Astrocyte (in vitro differentiated cells and primary cell): ENCODE data around the gene PAQR4. TPM values are rescaled to one million over a fixed set of nuclear protein-coding genes. Genes with fewer than 3 reads are reported as not detected.
A peak's percentile ranks its signal among the peaks of the same experiment; 100 is the strongest.

Experiments
- DNase-seq: peaks from one replicate; pipeline ENCODE4 v3.0.0-alpha.2; 2010; ENCODE audit warnings: low read depth
- FAIRE-seq: peaks from 2 replicates; lab custom pipeline; 2011; peaks lifted over from hg19 to GRCh38; lab: Jason Lieb, UNC
- H2AFZ ChIP-seq: 2 replicates; pipeline ENCODE4 v1.6.0; 2012; ENCODE audit warnings: low read depth, low read length, inconsistent platforms
- H3K27ac ChIP-seq: 2 replicates; pipeline ENCODE4 v1.5.1; 2011; ENCODE audit warnings: low read depth, low read length, inconsistent platforms
- H3K27me3 ChIP-seq: 2 replicates; pipeline ENCODE4 v1.6.0; 2011; ENCODE audit warnings: low read length, inconsistent platforms; ENCODE audit not compliant: insufficient read depth
- H3K36me3 ChIP-seq: 2 replicates; pipeline ENCODE4 v1.5.1; 2011; ENCODE audit warnings: low read length, inconsistent platforms; ENCODE audit not compliant: insufficient read depth
- H3K4me1 ChIP-seq: 2 replicates; pipeline ENCODE4 v1.5.1; 2011; ENCODE audit warnings: low read length, inconsistent platforms; ENCODE audit not compliant: insufficient read depth
- H3K4me2 ChIP-seq: 2 replicates; pipeline ENCODE4 v1.6.0; 2012; ENCODE audit warnings: low read length, inconsistent platforms
- H3K4me3 ChIP-seq: 2 replicates; pipeline ENCODE4 v1.5.1; 2011; ENCODE audit warnings: low read depth, mild to moderate bottlenecking, low read length, inconsistent platforms; ENCODE audit not compliant: insufficient read depth
- H3K79me2 ChIP-seq: 2 replicates; pipeline ENCODE4 v1.6.0; 2012; ENCODE audit warnings: mild to moderate bottlenecking, low read length, inconsistent platforms; ENCODE audit not compliant: insufficient read depth
- H3K9ac ChIP-seq: 2 replicates; pipeline ENCODE4 v1.6.0; 2012; ENCODE audit warnings: mild to moderate bottlenecking, low read length, inconsistent platforms
- H3K9me3 ChIP-seq: 2 replicates; pipeline ENCODE4 v1.5.1; 2012; ENCODE audit warnings: low read depth, mild to moderate bottlenecking, low read length, inconsistent platforms; ENCODE audit not compliant: insufficient read depth
- H4K20me1 ChIP-seq: 2 replicates; pipeline ENCODE4 v1.6.0; 2012; ENCODE audit warnings: low read length, inconsistent platforms; ENCODE audit not compliant: insufficient read depth
- H3K27ac Mint-ChIP-seq: one replicate; pipeline ENCODE4 v1.8.0; 2021; ENCODE audit warnings: mild to moderate bottlenecking, mixed read lengths; ENCODE audit not compliant: unreplicated experiment
- H3K27me3 Mint-ChIP-seq: one replicate; pipeline ENCODE4 v1.8.0; 2021; ENCODE audit warnings: low read depth, mixed read lengths; ENCODE audit not compliant: unreplicated experiment
- H3K36me3 Mint-ChIP-seq: one replicate; pipeline ENCODE4 v1.8.0; 2021; ENCODE audit warnings: low read depth, mixed read lengths; ENCODE audit not compliant: unreplicated experiment
- H3K4me1 Mint-ChIP-seq: one replicate; pipeline ENCODE4 v1.8.0; 2021; ENCODE audit warnings: low read depth, mixed read lengths; ENCODE audit not compliant: unreplicated experiment
- H3K4me3 Mint-ChIP-seq: one replicate; pipeline ENCODE4 v1.8.0; 2021; ENCODE audit warnings: mild to moderate bottlenecking, moderate library complexity, mixed read lengths; ENCODE audit not compliant: unreplicated experiment
- H3K9me3 Mint-ChIP-seq: one replicate; pipeline ENCODE4 v1.8.0; 2021; ENCODE audit warnings: mild to moderate bottlenecking, mixed read lengths; ENCODE audit not compliant: unreplicated experiment
- CTCF ChIP-seq: IDR thresholded peaks from 2 replicates; pipeline ENCODE4 v1.5.1; 2011; ENCODE audit warnings: low read depth, mild to moderate bottlenecking, inconsistent platforms, low read length, moderate library complexity; ENCODE audit not compliant: insufficient read depth
- EZH2 ChIP-seq: IDR thresholded peaks from 2 replicates; pipeline ENCODE4 v1.6.1; 2012; ENCODE audit warnings: mild to moderate bottlenecking, low read length, inconsistent platforms; ENCODE audit not compliant: insufficient read depth
- total RNA-seq: library from RNA; stranded (reverse); gene quantifications from 2 replicates; pipeline ENCODE4 v1.2.1, GENCODE V29; 2021

The PAQR4 gene
- total RNA-seq, 1 donor from 2014 or later: 4.8 TPM

- H3K36me3 ChIP-seq: no peaks in the 10 kb centered on the region
- H3K27ac Mint-ChIP-seq: no peak overlapping the region
- H3K9me3 ChIP-seq: no peaks in the 10 kb centered on the region
- no peak overlapping the region for H3K27ac ChIP-seq
- H3K4me3 ChIP-seq: no peak overlapping the region
- peaks cover 5% of the 10 kb centered on the region for H3K79me2 ChIP-seq
- peaks cover 14% of the 10 kb centered on the region for H3K4me1 Mint-ChIP-seq
- peaks cover 9% of the 10 kb centered on the region for H4K20me1 ChIP-seq
- peak overlapping the region; percentile 92 for H3K4me3 Mint-ChIP-seq
- peaks cover 5% of the 10 kb centered on the region for H3K36me3 Mint-ChIP-seq
- no peak overlapping the region for H3K4me2 ChIP-seq
- DNase-seq (no peak), FAIRE-seq (no peak)
- no peak for TF ChIP-seq EZH2
- TF ChIP-seq CTCF: no peak
- no peaks in the 10 kb centered on the region for H3K9me3 Mint-ChIP-seq
- H3K27me3 ChIP-seq: peaks cover 24% of the 10 kb centered on the region
- no peak overlapping the region for H3K9ac ChIP-seq
- no peaks in the 10 kb centered on the region for H3K27me3 Mint-ChIP-seq
- no peak overlapping the region for H2AFZ ChIP-seq
- peaks cover 18% of the 10 kb centered on the region for H3K4me1 ChIP-seq
These were observed 46.8 kb downstream of the PAQR4 start for GRCh38 chr16:3015865-3016521.

DNA sequence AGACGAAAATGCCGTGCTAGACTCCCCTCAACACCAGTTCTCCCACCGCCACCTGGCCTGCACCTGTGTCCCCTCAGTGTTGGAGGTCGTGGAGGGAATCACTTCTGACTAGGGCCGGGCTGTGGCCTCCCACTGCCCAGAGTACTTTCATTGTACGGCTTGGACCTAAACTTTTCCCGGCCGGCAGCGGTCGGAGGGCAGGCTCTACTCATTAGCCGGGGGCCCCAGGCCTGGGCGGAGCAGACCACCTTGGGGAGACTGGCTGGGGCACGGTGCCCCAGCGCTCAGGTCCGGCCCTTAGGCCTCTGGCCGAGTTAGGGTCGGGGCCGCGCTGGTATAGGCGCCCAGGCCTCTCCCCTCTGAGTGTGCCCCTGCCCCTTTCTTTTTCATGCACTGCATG, 48.2 kb downstream of the PAQR4 start:
- H4K20me1 ChIP-seq: peaks cover 6% of the 10 kb centered on the region
- H3K4me2 ChIP-seq: no peak overlapping the region
- DNase-seq (no peak), FAIRE-seq (no peak)
- H3K9me3 Mint-ChIP-seq: no peaks in the 10 kb centered on the region
- peaks cover 19% of the 10 kb centered on the region for H3K4me1 ChIP-seq
- H3K27me3 ChIP-seq: peaks cover 17% of the 10 kb centered on the region
- peak overlapping the region; percentile 92 for H3K4me3 Mint-ChIP-seq
- no peak overlapping the region for H2AFZ ChIP-seq
- H3K4me3 ChIP-seq: no peak overlapping the region
- H3K27me3 Mint-ChIP-seq: no peaks in the 10 kb centered on the region
- TF ChIP-seq CTCF (no peak), EZH2 (no peak)
- H3K27ac Mint-ChIP-seq: peak overlapping the region; percentile 81
- H3K9me3 ChIP-seq: no peaks in the 10 kb centered on the region
- no peak overlapping the region for H3K27ac ChIP-seq
- H3K9ac ChIP-seq: no peak overlapping the region
- peaks cover 14% of the 10 kb centered on the region for H3K4me1 Mint-ChIP-seq
- peaks cover 5% of the 10 kb centered on the region for H3K36me3 Mint-ChIP-seq
- peaks cover 5% of the 10 kb centered on the region for H3K79me2 ChIP-seq
- no peaks in the 10 kb centered on the region for H3K36me3 ChIP-seq

GRCh38 chr16:3017794-3018506, 48.8 kb downstream of the PAQR4 start, which contains the start of gene CLDN6:
TSS of gene CLDN6 (minus strand) at chr16:3018183. CDS start at chr16:3016021, 2,162 bp downstream.
- H3K27ac Mint-ChIP-seq: peak within 1 kb of the TSS; percentile 95
- no peak within 1 kb of the TSS for H3K4me3 ChIP-seq
- H3K4me2 ChIP-seq: peak within 1 kb of the TSS; percentile 62
- no peaks in the 10 kb centered on the region for H3K27me3 Mint-ChIP-seq
- H3K4me3 Mint-ChIP-seq: peak within 1 kb of the TSS; percentile 92
- no peak within 1 kb of the TSS for H3K9ac ChIP-seq
- H3K9me3 Mint-ChIP-seq: no peaks in the 10 kb centered on the region
- no peaks in the 10 kb centered on the region for H3K36me3 ChIP-seq
- no peak for DNase-seq
- FAIRE-seq: no peak
- H3K27ac ChIP-seq: no peak within 1 kb of the TSS
- peak within 1 kb of the TSS; percentile 10 for H2AFZ ChIP-seq
- peaks cover 15% of the 10 kb centered on the region for H3K4me1 Mint-ChIP-seq
- peaks cover 24% of the 10 kb centered on the region for H3K4me1 ChIP-seq
- H3K36me3 Mint-ChIP-seq: peaks cover 5% of the 10 kb centered on the region
- no peaks in the 10 kb centered on the region for H3K9me3 ChIP-seq
- TF ChIP-seq EZH2 (no peak), CTCF (peak; percentile 21)
- H3K27me3 ChIP-seq: peaks cover 11% of the 10 kb centered on the region
- peaks cover 5% of the 10 kb centered on the region for H3K79me2 ChIP-seq
- peaks cover 6% of the 10 kb centered on the region for H4K20me1 ChIP-seq
